NOMO-1 (cell line): ENCODE results near the gene LGI2.
A peak's percentile ranks its signal among the peaks of the same experiment; 100 is the strongest.

Experiments used
- DNase-seq, 2 experiments: peaks; one replicate each; lab custom pipeline; 2025; ENCODE audit not compliant: unreplicated experiment in 2 of 2; lab: John Stamatoyannopoulos, UW

Gene LGI2

GRCh38 chr4:25000639-25001038 is 30.1 kb downstream of the LGI2 start:
- no peak for DNase-seq

GRCh38 chr4:24999392-25000089 is 31.2 kb downstream of the LGI2 start:
- DNase-seq: peak; percentile 35 to 71

GRCh38 chr4:24995346-24995919 is 35.3 kb downstream of the LGI2 start:
- no peak for DNase-seq

- DNase-seq: no peak
Observed at GRCh38 chr4:24993551-24994080, 37.1 kb downstream of the LGI2 start.

GRCh38 chr4:24992968-24993367 is 37.8 kb downstream of the LGI2 start:
- DNase-seq: no peak

GRCh38 chr4:24991015-24991414 is 39.7 kb downstream of the LGI2 start:
- no peak for DNase-seq

GRCh38 chr4:24989327-24989726 is 41.4 kb downstream of the LGI2 start:
- no peak for DNase-seq

- DNase-seq: peak; percentile 46 to 49
Observed at GRCh38 chr4:24988776-24989175, 42.0 kb downstream of the LGI2 start.

GRCh38 chr4:24984602-24985532 is 45.9 kb downstream of the LGI2 start:
- DNase-seq: no peak

- no peak for DNase-seq
Observed at GRCh38 chr4:24980740-24981139, 50.0 kb downstream of the LGI2 start.

GRCh38 chr4:24980064-24980690 is 50.6 kb downstream of the LGI2 start:
- DNase-seq: peak; percentile 76 to 80

GRCh38 chr4:24979554-24979953 is 51.2 kb downstream of the LGI2 start:
- peak; percentile 49 to 59 for DNase-seq

GRCh38 chr4:24978291-24979075 is 52.3 kb downstream of the LGI2 start:
- peak in 1 of 2 experiments; percentile 17 for DNase-seq

- DNase-seq: peak in 1 of 2 experiments; percentile 38
Observed at GRCh38 chr4:24975510-24975909, 55.2 kb downstream of the LGI2 start.

- DNase-seq: peak; percentile 80 to 84
Observed at GRCh38 chr4:24973747-24974601, 56.8 kb downstream of the LGI2 start.

- DNase-seq: no peak
Observed at GRCh38 chr4:24973404-24973746, 57.4 kb downstream of the LGI2 start.

GRCh38 chr4:24971192-24971591 is 59.6 kb downstream of the LGI2 start:
- DNase-seq: peak in 1 of 2 experiments; percentile 1

GRCh38 chr4:24970635-24971034 is 60.1 kb downstream of the LGI2 start:
- no peak for DNase-seq

- DNase-seq: no peak
Observed at GRCh38 chr4:24970191-24970590, 60.6 kb downstream of the LGI2 start.
